ENCODE results near the gene CBX4. TPM values are rescaled to one million over a fixed set of nuclear protein-coding genes. Genes with fewer than 3 reads are reported as not detected.

The CBX4 gene
- total and polyA plus RNA-seq, 2 of the 13 experiments (the other 11 are each of a cell fraction or from before 2014, with no cell fraction given), result 25.8 to 50.8 TPM

DNA sequence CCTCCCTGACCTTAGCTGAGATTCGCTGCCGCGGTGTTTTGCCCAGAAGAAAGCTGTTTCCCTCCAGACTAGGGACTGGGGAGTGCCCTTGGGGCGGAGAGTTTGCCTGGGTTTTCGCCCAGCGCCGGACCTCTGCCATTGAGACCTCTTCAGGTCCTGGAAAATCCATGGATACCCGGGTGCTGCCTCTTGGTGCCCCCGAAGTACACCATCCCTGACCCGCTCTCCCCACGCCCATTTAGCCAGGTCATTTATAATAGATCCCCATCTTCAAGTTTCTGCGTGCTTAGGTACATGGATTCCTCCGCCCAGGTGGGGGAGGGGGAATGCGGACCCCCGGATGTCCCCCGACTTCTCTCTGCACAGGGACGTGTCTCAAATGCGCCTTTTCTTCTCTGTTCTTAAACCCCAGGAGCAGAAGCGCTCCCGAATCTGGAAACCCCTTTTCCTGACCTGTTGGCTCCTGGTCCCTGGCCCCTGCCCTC is 27.3 kb downstream of the CBX4 start (continued):
- 0 out of 2 replicates have a peak, but pooled peaks have one; percentile 10 for TF ChIP-seq BORCS8-MEF2B (CRISPR knock-in tag; IDR thresholded peaks at IDR 0.05)
- TF ChIP-seq CBX5 (CRISPR knock-in tag; IDR thresholded peaks at IDR 0.05; ENCODE audit: borderline replicate concordance), result no peak
- TF ChIP-seq AKAP8 (CRISPR knock-in tag; IDR thresholded peaks at IDR 0.05), result no peak
- TF ChIP-seq GFI1 (CRISPR knock-in tag; IDR thresholded peaks at IDR 0.05; ENCODE audit: borderline replicate concordance), result 0 out of 2 replicates have a peak, but pooled peaks have one; percentile 12
- TF ChIP-seq ZNF616 (CRISPR knock-in tag; IDR thresholded peaks at IDR 0.05; ENCODE audit: low read depth), result peak; percentile 18; the same call in 1 of the 2 replicates
- peak; percentile 46; the same call in 1 of the 2 replicates for TF ChIP-seq IRF9 (CRISPR knock-in tag; IDR thresholded peaks at IDR 0.05; ENCODE audit: borderline replicate concordance)
- TF ChIP-seq EZH2 (conservative IDR thresholded peaks at IDR 0.05; ENCODE audit: low read depth, low read length), result peak; percentile 28; the same call in 1 of the 2 replicates
- no peak for TF ChIP-seq ATF6 (CRISPR knock-in tag; conservative IDR thresholded peaks at IDR 0.05)
